GM12878 (cell line): ENCODE measurements around the gene EFNA3. TPM values are rescaled to one million over a fixed set of nuclear protein-coding genes. Genes with fewer than 3 reads are reported as not detected.

Experiments used
- ATAC-seq: fragments of 200-7000 bp; cut with Tn5 transposase; 3 replicates; pipeline ENCODE4 v1.9.1; 2020; ENCODE audit warnings: mild to moderate bottlenecking, moderate library complexity
- BruUV-seq: library from RNA; stranded (reverse); fragments of 400-500 nt; replicated peaks from 2 replicates; lab custom pipeline; 2021; lab: Mats Ljungman, UMichigan
- CTCF ChIA-PET: fragments of 300-600 bp; sonication (Branson Sonifier 250); formaldehyde crosslinking; extraction: SDS; loops from one replicate; lab custom pipeline; 2021; ENCODE audit warnings: inconsistent platforms; lab: Yijun Ruan, JAX
- POLR2A ChIA-PET: fragments of 350-600 bp; formaldehyde crosslinking; extraction: SDS; loops from one replicate; lab custom pipeline; 2021; ENCODE audit warnings: inconsistent platforms; lab: Charles Lee
- RAD21 ChIA-PET: fragments of 300-600 bp; sonication (Branson Sonifier 250); formaldehyde crosslinking; loops from one replicate; lab custom pipeline; 2023; ENCODE audit warnings: antibody characterized with exemption; ENCODE audit not compliant: unreplicated experiment; lab: Charles Lee
- SMC1A ChIA-PET: fragments of 300-600 bp; sonication (Branson Sonifier 250); formaldehyde crosslinking; loops from one replicate; lab custom pipeline; 2023; ENCODE audit not compliant: unreplicated experiment, uncharacterized antibody; lab: Charles Lee
- DNase-seq: peaks from one replicate; pipeline ENCODE4 v3.0.0-alpha.2; 2011; ENCODE audit warnings: low read depth, low spot score
- FAIRE-seq: peaks from 3 replicates; lab custom pipeline; 2011; peaks lifted over from hg19 to GRCh38; lab: Jason Lieb, UNC
- H2AFZ ChIP-seq: 2 replicates; pipeline ENCODE4 v1.6.0; 2011; ENCODE audit warnings: low read depth, low read length, control low read depth; ENCODE audit not compliant: control insufficient read depth
- H3K27ac ChIP-seq: 2 replicates; pipeline ENCODE4 v1.5.1; 2011; ENCODE audit warnings: control low read depth; ENCODE audit not compliant: control insufficient read depth, insufficient read depth
- H3K27me3 ChIP-seq, 2 experiments: replicated peaks in 1 of 2; 2 replicates each; pipeline versions ENCODE4 v1.6.0 to v1.6.1; 2011; ENCODE audit warnings: low read length in 1 of 2; ENCODE audit not compliant: control insufficient read depth in 2 of 2, insufficient read depth in 2 of 2
- H3K36me3 ChIP-seq, 2 experiments: 2 replicates each; pipeline ENCODE4 v1.5.1; 2011; ENCODE audit warnings: low read length in 1 of 2; ENCODE audit not compliant: control insufficient read depth in 2 of 2, insufficient read depth in 2 of 2
- H3K4me1 ChIP-seq: 2 replicates; pipeline ENCODE4 v1.6.1; 2011; ENCODE audit warnings: mild to moderate bottlenecking, low read length, moderate library complexity, mixed read lengths; ENCODE audit not compliant: control insufficient read depth, insufficient read depth
- H3K4me2 ChIP-seq: 2 replicates; pipeline ENCODE4 v1.6.0; 2011; ENCODE audit warnings: control low read depth; ENCODE audit not compliant: control insufficient read depth, insufficient read depth
- H3K4me3 ChIP-seq: fragments of 200-600 bp; sonication (generic); 2 replicates; pipeline ENCODE4 v1.5.1; 2016
- H3K79me2 ChIP-seq: 2 replicates; pipeline ENCODE4 v1.6.0; 2011; ENCODE audit warnings: low read length; ENCODE audit not compliant: control insufficient read depth, insufficient read depth
- H3K9ac ChIP-seq: 2 replicates; pipeline ENCODE4 v1.8.0; 2011; ENCODE audit warnings: low read length, control low read depth, mixed read lengths; ENCODE audit not compliant: control insufficient read depth, insufficient read depth
- H3K9me3 ChIP-seq: replicated peaks from 3 replicates; pipeline ENCODE4 v1.5.1; 2011; ENCODE audit warnings: mild to moderate bottlenecking, low read length; ENCODE audit not compliant: control insufficient read depth, insufficient read depth
- H4K20me1 ChIP-seq: 2 replicates; pipeline ENCODE4 v1.6.0; 2011; ENCODE audit not compliant: control insufficient read depth, insufficient read depth
- ATF3 ChIP-seq: IDR thresholded peaks from 2 replicates; pipeline ENCODE4 v1.6.1; 2011; ENCODE audit warnings: low read depth, mild to moderate bottlenecking, low read length, moderate library complexity, borderline replicate concordance; ENCODE audit errors: extremely low read depth
- CEBPZ ChIP-seq: fragments of 150-350 bp; IDR thresholded peaks from 2 replicates; pipeline ENCODE4 v1.6.1; 2016; ENCODE audit warnings: low read depth, low read length
- CUX1 ChIP-seq: IDR thresholded peaks from 2 replicates; pipeline ENCODE4 v1.6.1; 2012; ENCODE audit warnings: improper control_type of control experiment, low read depth, low read length; ENCODE audit not compliant: insufficient replicate concordance
- EP300 ChIP-seq, 2 experiments: fragments of 150-350 bp in 1 of 2; IDR thresholded peaks; 2 replicates each; pipeline ENCODE4 v1.6.1; 2011 to 2012; ENCODE audit warnings: low read depth in 2 of 2, low read length in 2 of 2, borderline replicate concordance in 1 of 2, improper control_type of control experiment in 1 of 2, inconsistent platforms in 1 of 2; ENCODE audit not compliant: control insufficient read depth in 1 of 2
- FOXK2 ChIP-seq: fragments of 450-650 bp; IDR thresholded peaks from 2 replicates; pipeline ENCODE4 v1.6.1; 2017; ENCODE audit warnings: mild to moderate bottlenecking, moderate library complexity
- NFYB ChIP-seq: IDR thresholded peaks from 2 replicates; pipeline ENCODE4 v1.6.1; 2011; ENCODE audit warnings: low read depth, mild to moderate bottlenecking, low read length, improper control_type of control experiment, moderate library complexity; ENCODE audit not compliant: insufficient read depth
- RB1 ChIP-seq: fragments of 450-650 bp; formaldehyde crosslinking; IDR thresholded peaks from 2 replicates; pipeline ENCODE4 v1.6.1; 2017; ENCODE audit warnings: mild to moderate bottlenecking, borderline replicate concordance
- YBX1 ChIP-seq: fragments of 450-650 bp; IDR thresholded peaks from 2 replicates; pipeline ENCODE4 v1.6.1; 2016; ENCODE audit warnings: antibody characterized with exemption
- ZNF687 ChIP-seq: fragments of 450-650 bp; IDR thresholded peaks from 2 replicates; pipeline ENCODE4 v1.6.1; 2017; ENCODE audit warnings: mild to moderate bottlenecking, moderate library complexity
- WGBS: methylation state at CpG from one replicate; pipeline ENCODE4 v1.1.6; 2016; ENCODE audit warnings: low lambda C conversion rate; ENCODE audit not compliant: insufficient replicate concordance, insufficient coverage; ENCODE audit errors: missing lambda C conversion rate; 5-methylcytosine and 5-hydroxymethylcytosine counted together
- in situ Hi-C: fragments of 300-500 bp; cut with MboI; formaldehyde crosslinking; loops from 9 replicates; pipeline ENCODE4 v1.14.3; 2018; ENCODE audit warnings: mixed read lengths
- intact Hi-C: fragments of 100-400 bp; cut with micrococcal nuclease; formaldehyde crosslinking; loops from one replicate; pipeline ENCODE4 v1.14.2; 2022; ENCODE audit not compliant: unreplicated experiment
- polyA plus RNA-seq, 11 experiments: library from polyadenylated mRNA; depleted of rRNA in 4 of 11; unstranded in 6 of 11; stranded (reverse) in 5 of 11; fragments of >200 nt; fragmentation: Nextera tagmentation in 4 of 11; fragmentation: Illumina TruSeq in 1 of 11; extraction: Ambion mirVana in 4 of 11; extraction: Trizol in 1 of 11; gene quantifications; 1 replicate in 1 of 11; 2 replicates in 10 of 11; pipeline versions ENCODE4 v1.2.1 to v1.2.3, GENCODE V29; 2011 to 2016; ENCODE audit warnings: inconsistent platforms in 2 of 11, missing spikeins in 2 of 11, low read depth in 1 of 11
- total RNA-seq, 4 experiments: library from RNA; depleted of rRNA in 3 of 4; stranded (reverse); fragments of >200 nt in 3 of 4; fragmentation: Illumina TruSeq in 1 of 4; extraction: Trizol in 1 of 4; gene quantifications; 2 replicates each; pipeline versions ENCODE4 v1.2.1 to v1.2.3, GENCODE V29; 2013 to 2021

EFNA3 gene
- total and polyA plus RNA-seq, 10 of the 15 experiments (the other 5 are each of a cell fraction or from before 2014, with no cell fraction given): 0.08 to 5.4 (median 1.1) TPM

GRCh38 chr1:155110826-155111225, 32.2 kb downstream of the EFNA3 start:
- SMC1A ChIA-PET: interaction anchor here (0.6 to 1.3 kb wide), 4 partner anchors 10 to 45 kb away, joined by 3 read pairs; no protein-coding TSS in a partner anchor
- no peak for DNase-seq
- under 1% methylated on average over 8 of the region's 8 CpGs for WGBS
- H3K9ac ChIP-seq: no peak overlapping the region
- intact Hi-C loops: no loop called here
- RAD21 ChIA-PET: no interaction called here
- CTCF ChIA-PET: interaction anchor here (1.1 to 2.5 kb wide), 4 partner anchors 15 to 62 kb away, joined by 4 to 11 read pairs (median 6); partner anchors contain the start of gene KRTCAP2
- TF ChIP-seq EP300 (IDR thresholded peaks at IDR 0.05; ENCODE audit: borderline replicate concordance in 1 of 2, control insufficient read depth in 1 of 2, low read depth in 2 of 2, low read length in 2 of 2) (no peak), ATF3 (no peak), YBX1 (no peak), NFYB (no peak), RB1 (no peak), FOXK2 (no peak), ZNF687 (no peak), CUX1 (no peak), CEBPZ (no peak)
- H3K4me3 ChIP-seq: no peak overlapping the region
- no peak overlapping the region for H3K4me2 ChIP-seq
- H3K79me2 ChIP-seq: no peaks in the 10 kb centered on the region
- no peaks in the 10 kb centered on the region for H3K4me1 ChIP-seq
- H2AFZ ChIP-seq: no peak overlapping the region
- no peaks in the 10 kb centered on the region for H3K9me3 ChIP-seq
- no peaks in the 10 kb centered on the region for H3K36me3 ChIP-seq
- no peak for ATAC-seq
- BruUV-seq: no TSS peak
- H3K27me3 ChIP-seq: no peaks in the 10 kb centered on the region
- H4K20me1 ChIP-seq: no peaks in the 10 kb centered on the region
- no peak for FAIRE-seq
- POLR2A ChIA-PET: no interaction called here
- in situ Hi-C loops: no loop called here
- no peak overlapping the region for H3K27ac ChIP-seq
